Activated B cell treated with CpG ODN at 0.5 μM for 24 hours (primary cell): ENCODE data around the gene DIP2C. TPM values are rescaled to one million over a fixed set of nuclear protein-coding genes. Genes with fewer than 3 reads are reported as not detected.
"Not testable (repeated sequence)": the region's sequence is repeated elsewhere in the genome, so short reads cannot be mapped to it uniquely, and the experiment has no call there.

Experiments used
- ATAC-seq: fragments of 200-7000 bp; cut with Tn5 transposase; one replicate; pipeline ENCODE4 v1.10.0; 2021; ENCODE audit warnings: low read depth, mild to moderate bottlenecking, moderate library complexity
- CTCF ChIA-PET: fragments of 350-600 bp; sonication (Branson Sonifier 250); formaldehyde crosslinking; loops from one replicate; lab custom pipeline; 2021; ENCODE audit warnings: antibody characterized with exemption; lab: Charles Lee
- POLR2A ChIA-PET: fragments of 350-600 bp; sonication (Branson Sonifier 250); formaldehyde crosslinking; loops from one replicate; lab custom pipeline; 2021; ENCODE audit warnings: antibody characterized with exemption; lab: Charles Lee
- DNase-seq: peaks from one replicate; pipeline ENCODE4 v3.0.0; 2022
- H3K27ac Mint-ChIP-seq: one replicate; pipeline ENCODE4 v1.8.0; 2020; ENCODE audit warnings: mixed read lengths
- H3K27me3 Mint-ChIP-seq: one replicate; pipeline ENCODE4 v1.8.0; 2021; ENCODE audit warnings: mixed read lengths
- H3K36me3 Mint-ChIP-seq: one replicate; pipeline ENCODE4 v1.8.0; 2021; ENCODE audit warnings: low read depth, mixed read lengths
- H3K4me1 Mint-ChIP-seq: one replicate; pipeline ENCODE4 v1.8.0; 2021; ENCODE audit warnings: mixed read lengths
- H3K4me3 Mint-ChIP-seq: one replicate; pipeline ENCODE4 v1.8.0; 2020; ENCODE audit warnings: mild to moderate bottlenecking, mixed read lengths
- H3K9me3 Mint-ChIP-seq: one replicate; pipeline ENCODE4 v1.8.0; 2020; ENCODE audit warnings: mixed read lengths
- intact Hi-C: fragments of 100-400 bp; cut with micrococcal nuclease; formaldehyde crosslinking; loops from one replicate; pipeline ENCODE4 v1.15.1; 2024
- total RNA-seq: library from RNA; stranded (reverse); gene quantifications from 2 replicates; pipeline ENCODE4 v1.2.3, GENCODE V29; 2022
- TF ChIP-seq, protein P1 (sequence below): fragments of 200-600 bp; IDR thresholded peaks from one replicate; pipeline ENCODE4 v1.8.0; 2022; ENCODE audit warnings: antibody characterized with exemption, mild to moderate bottlenecking

DIP2C gene
- total RNA-seq, 1 donor from 2014 or later, result 0.49 TPM

DNA sequence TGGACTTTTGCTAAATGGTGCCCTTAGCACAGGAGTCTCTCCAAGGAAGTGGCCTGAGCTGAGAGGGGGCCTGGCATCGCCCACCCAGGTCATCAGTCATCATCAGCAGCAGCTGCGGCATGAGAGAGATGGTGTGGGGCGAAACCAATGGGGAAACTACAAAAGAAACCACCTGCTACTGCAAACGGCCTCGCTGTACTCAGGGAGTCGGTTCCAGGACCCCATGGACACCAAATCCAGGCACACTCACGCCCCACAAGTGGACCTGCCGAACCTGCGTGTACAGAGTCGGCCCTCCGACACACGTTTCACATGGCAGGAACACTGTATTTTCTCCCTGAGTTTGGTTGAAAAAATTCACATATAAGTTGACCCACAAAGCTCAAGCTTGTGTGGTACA is 37.8 kb downstream of the DIP2C start:
- intact Hi-C loops, result no loop called here
- DNase-seq (no peak), ATAC-seq (no peak)
- CTCF ChIA-PET, result no interaction called here
- H3K36me3 Mint-ChIP-seq, result no peaks in the 10 kb centered on the region
- POLR2A ChIA-PET, result no interaction called here
- TF ChIP-seq, protein P1, sequence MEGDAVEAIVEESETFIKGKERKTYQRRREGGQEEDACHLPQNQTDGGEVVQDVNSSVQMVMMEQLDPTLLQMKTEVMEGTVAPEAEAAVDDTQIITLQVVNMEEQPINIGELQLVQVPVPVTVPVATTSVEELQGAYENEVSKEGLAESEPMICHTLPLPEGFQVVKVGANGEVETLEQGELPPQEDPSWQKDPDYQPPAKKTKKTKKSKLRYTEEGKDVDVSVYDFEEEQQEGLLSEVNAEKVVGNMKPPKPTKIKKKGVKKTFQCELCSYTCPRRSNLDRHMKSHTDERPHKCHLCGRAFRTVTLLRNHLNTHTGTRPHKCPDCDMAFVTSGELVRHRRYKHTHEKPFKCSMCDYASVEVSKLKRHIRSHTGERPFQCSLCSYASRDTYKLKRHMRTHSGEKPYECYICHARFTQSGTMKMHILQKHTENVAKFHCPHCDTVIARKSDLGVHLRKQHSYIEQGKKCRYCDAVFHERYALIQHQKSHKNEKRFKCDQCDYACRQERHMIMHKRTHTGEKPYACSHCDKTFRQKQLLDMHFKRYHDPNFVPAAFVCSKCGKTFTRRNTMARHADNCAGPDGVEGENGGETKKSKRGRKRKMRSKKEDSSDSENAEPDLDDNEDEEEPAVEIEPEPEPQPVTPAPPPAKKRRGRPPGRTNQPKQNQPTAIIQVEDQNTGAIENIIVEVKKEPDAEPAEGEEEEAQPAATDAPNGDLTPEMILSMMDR, result no peak
- H3K27ac Mint-ChIP-seq, result no peak overlapping the region
- H3K4me1 Mint-ChIP-seq, result no peaks in the 10 kb centered on the region
- H3K9me3 Mint-ChIP-seq, result no peaks in the 10 kb centered on the region
- peaks cover 4% of the 10 kb centered on the region for H3K27me3 Mint-ChIP-seq
- H3K4me3 Mint-ChIP-seq, result no peak overlapping the region

GRCh38 chr10:650886-651615 is 38.4 kb downstream of the DIP2C start:
- ChIA-PET POLR2A (no interaction called here), CTCF (no interaction called here)
- no peaks in the 10 kb centered on the region for H3K4me1 Mint-ChIP-seq
- H3K9me3 Mint-ChIP-seq, result no peaks in the 10 kb centered on the region
- intact Hi-C loops, result no loop called here
- DNase-seq (no peak), ATAC-seq (no peak)
- H3K27me3 Mint-ChIP-seq, result peaks cover 4% of the 10 kb centered on the region
- H3K27ac Mint-ChIP-seq, result no peak overlapping the region
- no peaks in the 10 kb centered on the region for H3K36me3 Mint-ChIP-seq
- TF ChIP-seq, protein P1, result no peak
- H3K4me3 Mint-ChIP-seq, result no peak overlapping the region

- Mint-ChIP-seq H3K9me3 (no peaks in the 10 kb centered on the region), H3K27ac (no peak overlapping the region), H3K4me3 (no peak overlapping the region), H3K36me3 (no peaks in the 10 kb centered on the region), H3K27me3 (peaks cover 4% of the 10 kb centered on the region), H3K4me1 (no peaks in the 10 kb centered on the region)
- POLR2A ChIA-PET, result no interaction called here
- CTCF ChIA-PET, result no interaction called here
- DNase-seq, result no peak
- TF ChIP-seq, protein P1, result no peak
- intact Hi-C loops, result no loop called here
- ATAC-seq, result no peak
Measured at GRCh38 chr10:650441-650851, 39.0 kb downstream of the DIP2C start.

DNA sequence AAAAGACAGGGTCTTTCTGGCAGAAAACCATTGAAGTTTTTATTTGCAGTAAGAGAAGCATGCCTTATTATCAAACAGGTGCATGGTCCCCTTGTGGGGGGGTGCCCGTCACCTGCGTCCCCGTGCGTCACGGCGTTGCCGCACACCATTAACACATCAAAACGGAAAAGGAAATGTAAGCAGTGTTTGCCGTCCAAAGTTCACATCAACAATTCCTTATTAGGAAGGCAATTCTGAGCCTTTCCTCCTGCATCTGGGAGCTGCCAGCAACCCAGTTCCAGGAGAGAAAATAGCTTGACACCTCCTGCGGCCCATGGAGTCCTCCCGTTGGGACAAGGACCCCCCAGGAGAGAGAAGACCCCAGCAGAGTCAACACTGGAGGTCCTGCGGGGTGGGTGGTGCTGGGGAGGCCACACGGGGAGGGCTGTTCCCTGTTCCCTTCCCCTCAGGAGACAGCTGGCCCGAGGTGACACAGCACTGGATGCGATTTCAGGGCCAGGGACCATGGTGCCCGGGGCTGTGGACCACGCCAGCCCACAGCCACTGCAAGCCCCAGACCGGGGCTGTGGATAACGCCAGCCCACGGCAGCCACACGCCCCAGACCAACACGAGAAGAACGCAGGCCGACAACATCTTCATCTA is 39.5 kb downstream of the DIP2C start:
- ChIA-PET CTCF (no interaction called here), POLR2A (no interaction called here)
- H3K36me3 Mint-ChIP-seq, result no peaks in the 10 kb centered on the region
- no peak for ATAC-seq
- H3K4me3 Mint-ChIP-seq, result no peak overlapping the region
- no peak overlapping the region for H3K27ac Mint-ChIP-seq
- no peaks in the 10 kb centered on the region for H3K4me1 Mint-ChIP-seq
- TF ChIP-seq, protein P1, result no peak
- DNase-seq, result no peak
- H3K9me3 Mint-ChIP-seq, result no peaks in the 10 kb centered on the region
- peaks cover 4% of the 10 kb centered on the region for H3K27me3 Mint-ChIP-seq
- intact Hi-C loops, result no loop called here

GRCh38 chr10:649445-649797 is 40.0 kb downstream of the DIP2C start:
- Mint-ChIP-seq H3K4me3 (no peak overlapping the region), H3K27ac (no peak overlapping the region), H3K4me1 (no peaks in the 10 kb centered on the region), H3K27me3 (peaks cover 4% of the 10 kb centered on the region), H3K36me3 (no peaks in the 10 kb centered on the region), H3K9me3 (peaks cover 4% of the 10 kb centered on the region)
- CTCF ChIA-PET, result no interaction called here
- no peak for ATAC-seq
- DNase-seq, result no peak
- intact Hi-C loops, result no loop called here
- TF ChIP-seq, protein P1, result no peak
- POLR2A ChIA-PET, result no interaction called here

DNA sequence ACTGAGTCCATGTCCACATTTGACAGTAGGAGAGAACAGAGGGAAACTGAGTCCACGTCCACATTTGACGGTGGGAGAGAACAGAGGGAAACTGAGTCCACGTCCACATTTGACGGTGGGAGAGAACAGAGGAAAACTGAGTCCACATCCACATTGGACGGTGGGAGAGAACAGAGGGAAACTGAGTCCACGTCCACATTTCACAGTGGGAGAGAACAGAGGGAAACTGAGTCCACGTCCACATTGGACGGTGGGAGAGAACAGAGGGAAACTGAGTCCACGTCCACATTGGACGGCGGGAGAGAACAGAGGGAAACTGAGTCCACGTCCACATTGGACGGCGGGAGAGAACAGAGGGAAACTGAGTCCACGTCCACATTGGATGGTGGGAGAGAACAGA is 42.4 kb downstream of the DIP2C start:
- H3K27ac Mint-ChIP-seq, H3K36me3 Mint-ChIP-seq, DNase-seq, POLR2A ChIA-PET, H3K27me3 Mint-ChIP-seq, intact Hi-C loops, CTCF ChIA-PET, H3K4me3 Mint-ChIP-seq, H3K9me3 Mint-ChIP-seq, ATAC-seq, H3K4me1 Mint-ChIP-seq: not testable (repeated sequence)
